Chondrocyte (in vitro differentiated cells): Measurements from ENCODE around the gene FAM228A. TPM values are rescaled to one million over a fixed set of nuclear protein-coding genes. Genes with fewer than 3 reads are reported as not detected.

Experiments used
- DNase-seq: peaks from one replicate; pipeline ENCODE4 v3.0.0; 2021; ENCODE audit warnings: mixed read lengths, low spot score
- H3K27ac Mint-ChIP-seq: one replicate; pipeline ENCODE4 v1.8.0; 2021; ENCODE audit warnings: mild to moderate bottlenecking, moderate library complexity, mixed read lengths; ENCODE audit not compliant: unreplicated experiment
- H3K27me3 Mint-ChIP-seq: 2 replicates; pipeline ENCODE4 v1.8.0; 2021; ENCODE audit warnings: low read depth, mixed read lengths
- H3K36me3 Mint-ChIP-seq: 2 replicates; pipeline ENCODE4 v1.8.0; 2021; ENCODE audit warnings: low read depth, mixed read lengths
- H3K4me1 Mint-ChIP-seq: 2 replicates; pipeline ENCODE4 v1.8.0; 2021; ENCODE audit warnings: low read depth, mild to moderate bottlenecking, mixed read lengths
- H3K4me3 Mint-ChIP-seq: one replicate; pipeline ENCODE4 v1.8.0; 2021; ENCODE audit warnings: mild to moderate bottlenecking, moderate library complexity, mixed read lengths; ENCODE audit not compliant: unreplicated experiment
- H3K9me3 Mint-ChIP-seq: 2 replicates; pipeline ENCODE4 v1.8.0; 2021; ENCODE audit warnings: low read depth, mixed read lengths
- CTCF ChIP-seq: fragments of 200-600 bp; sonication (generic); IDR thresholded peaks from 2 replicates; pipeline ENCODE4 v1.5.0; 2021; ENCODE audit warnings: antibody characterized with exemption, mild to moderate bottlenecking, moderate library complexity
- total RNA-seq: library from RNA; stranded (reverse); gene quantifications from 3 replicates; pipeline ENCODE4 v1.2.1, GENCODE V29; 2021

The FAM228A gene
- total RNA-seq, 1 donor from 2014 or later: 0.22 TPM

GRCh38 chr2:24206242-24206641 is 31.4 kb downstream of the FAM228A start:
- Mint-ChIP-seq H3K4me1 (peaks cover 4% of the 10 kb centered on the region), H3K27me3 (no peaks in the 10 kb centered on the region), H3K27ac (no peak overlapping the region), H3K9me3 (no peaks in the 10 kb centered on the region), H3K4me3 (no peak overlapping the region), H3K36me3 (peaks cover 54% of the 10 kb centered on the region)
- TF ChIP-seq CTCF: no peak
- no peak for DNase-seq

- no peak overlapping the region for H3K4me3 Mint-ChIP-seq
- TF ChIP-seq CTCF: no peak
- H3K36me3 Mint-ChIP-seq: peaks cover 56% of the 10 kb centered on the region
- peaks cover 4% of the 10 kb centered on the region for H3K4me1 Mint-ChIP-seq
- no peak for DNase-seq
- no peaks in the 10 kb centered on the region for H3K9me3 Mint-ChIP-seq
- no peak overlapping the region for H3K27ac Mint-ChIP-seq
- H3K27me3 Mint-ChIP-seq: no peaks in the 10 kb centered on the region
These were observed 31.9 kb downstream of the FAM228A start for GRCh38 chr2:24206714-24207113.

- H3K9me3 Mint-ChIP-seq: no peaks in the 10 kb centered on the region
- no peak for TF ChIP-seq CTCF
- H3K27ac Mint-ChIP-seq: no peak overlapping the region
- H3K27me3 Mint-ChIP-seq: no peaks in the 10 kb centered on the region
- no peak overlapping the region for H3K4me3 Mint-ChIP-seq
- H3K4me1 Mint-ChIP-seq: peaks cover 4% of the 10 kb centered on the region
- DNase-seq: no peak
- H3K36me3 Mint-ChIP-seq: peaks cover 60% of the 10 kb centered on the region
These were observed 32.5 kb downstream of the FAM228A start for GRCh38 chr2:24207359-24207758.

GRCh38 chr2:24208490-24208889 is 33.6 kb downstream of the FAM228A start:
- H3K9me3 Mint-ChIP-seq: no peaks in the 10 kb centered on the region
- peaks cover 4% of the 10 kb centered on the region for H3K4me1 Mint-ChIP-seq
- no peak for TF ChIP-seq CTCF
- H3K4me3 Mint-ChIP-seq: no peak overlapping the region
- no peak overlapping the region for H3K27ac Mint-ChIP-seq
- H3K36me3 Mint-ChIP-seq: peaks cover 57% of the 10 kb centered on the region
- H3K27me3 Mint-ChIP-seq: no peaks in the 10 kb centered on the region
- no peak for DNase-seq

DNA sequence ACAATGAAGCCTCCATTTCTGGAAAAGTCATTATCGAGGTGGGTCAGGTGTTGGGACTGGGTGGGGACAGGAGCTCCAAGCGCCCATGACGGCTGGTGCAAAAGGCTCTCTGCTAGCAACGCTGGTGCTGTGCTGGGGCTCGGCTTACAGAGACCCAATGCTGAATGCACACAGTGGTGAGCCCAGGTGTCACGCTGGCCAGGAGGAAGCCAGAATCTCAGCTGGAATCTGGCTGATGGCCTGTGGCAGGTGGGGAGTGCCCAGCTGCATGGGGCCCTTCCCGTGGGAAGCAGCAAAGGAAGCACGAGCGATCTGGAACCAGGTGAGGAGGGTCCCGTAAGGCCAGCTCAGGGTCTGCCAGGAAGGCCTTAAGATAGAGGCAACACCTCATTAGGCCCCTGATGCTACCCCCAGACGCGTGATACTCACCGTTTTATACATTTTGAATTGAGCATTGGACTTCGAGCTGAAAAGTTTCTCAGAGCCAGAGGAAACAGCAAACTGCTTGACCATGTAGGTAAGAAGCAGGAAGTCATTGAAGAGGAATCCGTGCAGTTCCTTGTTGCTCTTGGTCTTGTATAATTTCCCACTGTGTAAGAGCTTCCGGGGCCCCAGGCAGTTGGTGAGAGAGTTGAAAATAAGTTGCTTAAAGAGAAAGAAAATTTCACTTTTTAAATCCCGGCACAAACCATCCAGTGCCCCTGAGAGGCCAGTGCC is 34.7 kb downstream of the FAM228A start:
- Mint-ChIP-seq H3K36me3 (peaks cover 49% of the 10 kb centered on the region), H3K4me3 (no peak overlapping the region), H3K27ac (no peak overlapping the region), H3K27me3 (no peaks in the 10 kb centered on the region), H3K4me1 (peaks cover 4% of the 10 kb centered on the region), H3K9me3 (no peaks in the 10 kb centered on the region)
- no peak for DNase-seq
- no peak for TF ChIP-seq CTCF
